HepG2 (cell line): Measurements from ENCODE around the gene CAPN15. TPM values are rescaled to one million over a fixed set of nuclear protein-coding genes. Genes with fewer than 3 reads are reported as not detected.
A peak's percentile ranks its signal among the peaks of the same experiment; 100 is the strongest.

ENCODE experiments used
- ARNT ChIP-seq: fragments of 450-650 bp; IDR thresholded peaks from 2 replicates; pipeline ENCODE4 v1.6.1; 2017
- CENPT ChIP-seq: sonication (generic); formaldehyde crosslinking; IDR thresholded peaks from 2 replicates; pipeline ENCODE4 v1.8.0; 2022; ENCODE audit warnings: low read depth, mild to moderate bottlenecking, moderate library complexity, missing genetic modification reagents
- CREM ChIP-seq, 2 experiments: sonication (generic) in 1 of 2; formaldehyde crosslinking in 1 of 2; IDR thresholded peaks; 2 replicates each; pipeline versions ENCODE4 v1.4.0 to v1.6.1; 2016 to 2020; ENCODE audit warnings: antibody characterized with exemption in 1 of 2, mild to moderate bottlenecking in 1 of 2, missing genetic modification reagents in 1 of 2
- FOXA1 ChIP-seq, 2 experiments: fragments of 450-650 bp in 1 of 2; sonication (generic) in 1 of 2; formaldehyde crosslinking in 1 of 2; IDR thresholded peaks; 2 replicates each; pipeline versions ENCODE4 v1.4.0 to v1.6.1; 2016 to 2020; ENCODE audit warnings: missing genetic modification reagents in 1 of 2
- FOXJ3 ChIP-seq: sonication (generic); formaldehyde crosslinking; IDR thresholded peaks from 2 replicates; pipeline ENCODE4 v1.4.0; 2020; ENCODE audit warnings: missing genetic modification reagents, mild to moderate bottlenecking, borderline replicate concordance
- MED1 ChIP-seq: sonication (generic); formaldehyde crosslinking; IDR thresholded peaks from 2 replicates; pipeline ENCODE4 v1.4.0; 2020; ENCODE audit warnings: missing genetic modification reagents
- NR3C1 ChIP-seq: sonication (generic); formaldehyde crosslinking; IDR thresholded peaks from 2 replicates; pipeline ENCODE4 v1.4.0; 2020; ENCODE audit warnings: missing genetic modification reagents
- SMC3 ChIP-seq: IDR thresholded peaks from 2 replicates; pipeline ENCODE4 v1.6.1; 2011; ENCODE audit warnings: low read length, improper control_type of control experiment
- TOPORS ChIP-seq: sonication (generic); formaldehyde crosslinking; IDR thresholded peaks from 2 replicates; pipeline ENCODE4 v1.8.0; 2023; ENCODE audit warnings: mild to moderate bottlenecking, missing genetic modification reagents
- ZNF383 ChIP-seq: sonication (generic); formaldehyde crosslinking; IDR thresholded peaks from 2 replicates; pipeline ENCODE4 v1.4.0; 2020; ENCODE audit warnings: missing genetic modification reagents, mild to moderate bottlenecking, borderline replicate concordance
- ZNF724P ChIP-seq: sonication (generic); formaldehyde crosslinking; IDR thresholded peaks from 2 replicates; pipeline ENCODE4 v1.8.0; 2022; ENCODE audit warnings: missing genetic modification reagents, borderline replicate concordance
- ZNF761 ChIP-seq: sonication (generic); formaldehyde crosslinking; conservative IDR thresholded peaks from 2 replicates; pipeline ENCODE4 v1.4.0; 2020; ENCODE audit warnings: mild to moderate bottlenecking, missing genetic modification reagents
- ZNF781 ChIP-seq: sonication (generic); formaldehyde crosslinking; IDR thresholded peaks from 2 replicates; pipeline ENCODE4 v1.5.1; 2020; ENCODE audit warnings: borderline replicate concordance, mild to moderate bottlenecking, missing genetic modification reagents; ENCODE audit errors: not compliant biosample characterization
- ZSCAN31 ChIP-seq: sonication (generic); formaldehyde crosslinking; IDR thresholded peaks from 2 replicates; pipeline ENCODE4 v1.5.0; 2020; ENCODE audit warnings: low read depth, mild to moderate bottlenecking, missing genetic modification reagents
- polyA plus RNA-seq, 8 experiments: library from polyadenylated mRNA; depleted of rRNA in 3 of 8; stranded (reverse) in 7 of 8; unstranded in 1 of 8; fragments of >200 nt; fragmentation: Illumina TruSeq in 4 of 8; extraction: Trizol in 4 of 8; gene quantifications; 2 replicates each; pipeline versions ENCODE4 v1.2.1 to v1.2.3, GENCODE V29; 2011 to 2016; ENCODE audit warnings: low read depth in 4 of 8, missing spikeins in 1 of 8, mixed read lengths in 1 of 8; ENCODE audit not compliant: insufficient read depth in 1 of 8
- total RNA-seq, 5 experiments: library from RNA; depleted of rRNA; stranded (reverse); fragments of >200 nt; fragmentation: Illumina TruSeq; extraction: Trizol; gene quantifications; 2 replicates each; pipeline ENCODE4 v1.2.3, GENCODE V29; 2016; ENCODE audit warnings: low read depth in 1 of 5
- TF ChIP-seq, protein P1 (sequence below): sonication (generic); formaldehyde crosslinking; IDR thresholded peaks from 2 replicates; pipeline ENCODE4 v1.4.0; 2020; ENCODE audit warnings: missing genetic modification reagents, mild to moderate bottlenecking, borderline replicate concordance
- TF ChIP-seq, protein P2 (sequence below): sonication (generic); formaldehyde crosslinking; conservative IDR thresholded peaks from 2 replicates; pipeline ENCODE4 v1.4.0; 2020; ENCODE audit warnings: missing genetic modification reagents
- TF ChIP-seq, protein P3 (sequence below): sonication (generic); formaldehyde crosslinking; IDR thresholded peaks from 2 replicates; pipeline ENCODE4 v1.4.0; 2020; ENCODE audit warnings: missing genetic modification reagents, borderline replicate concordance
- TF ChIP-seq, protein P4 (sequence below): sonication (generic); formaldehyde crosslinking; IDR thresholded peaks from 2 replicates; pipeline ENCODE4 v1.5.0; 2020; ENCODE audit warnings: missing genetic modification reagents

CAPN15 gene
- total and polyA plus RNA-seq, 2 of the 13 experiments (the other 11 are each of a cell fraction or from before 2014, with no cell fraction given), result 14.9 to 24.5 TPM

DNA sequence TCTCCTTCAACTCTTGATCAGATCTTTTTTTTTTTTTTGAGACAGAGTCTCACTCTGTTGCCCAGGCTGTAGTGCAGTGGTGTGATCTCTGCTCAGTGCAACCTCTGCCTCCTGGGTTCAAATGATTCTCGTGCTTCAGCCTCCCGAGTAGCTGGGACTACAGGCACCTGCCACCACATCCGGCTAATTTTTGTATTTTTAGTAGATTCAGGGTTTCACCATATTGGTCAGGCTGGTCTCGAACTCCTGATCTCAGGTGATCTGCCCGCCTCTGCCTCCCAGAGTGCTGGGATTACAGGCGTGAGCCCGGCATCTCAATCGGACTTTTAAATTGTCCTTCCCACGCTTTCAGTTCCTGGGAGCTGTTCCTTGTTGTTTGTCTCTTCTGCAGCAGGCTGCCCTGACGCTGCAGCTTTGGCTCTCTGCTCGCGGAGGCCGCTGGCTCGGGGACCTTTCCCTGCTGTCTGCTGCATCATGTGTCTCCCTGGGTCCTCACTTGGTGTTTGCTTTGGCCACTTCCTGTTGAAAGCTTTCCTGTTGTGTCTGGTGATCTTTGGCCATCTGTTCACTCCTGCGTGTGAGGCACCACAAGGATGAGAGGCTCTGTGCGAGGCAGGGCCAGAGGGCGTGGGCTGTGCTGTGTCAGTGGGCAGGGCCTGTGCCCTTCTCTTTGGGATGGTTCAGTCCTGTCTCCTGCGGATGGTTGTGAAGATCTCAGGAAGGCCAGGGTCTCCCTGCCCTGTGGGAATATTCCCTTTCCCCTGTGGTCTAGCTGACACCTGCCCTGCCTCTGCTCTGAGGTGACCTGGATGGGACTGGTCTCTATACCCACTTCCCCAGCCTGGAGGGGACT lies 18.4 kb upstream of the CAPN15 start (continued):
- TF ChIP-seq, protein P1, sequence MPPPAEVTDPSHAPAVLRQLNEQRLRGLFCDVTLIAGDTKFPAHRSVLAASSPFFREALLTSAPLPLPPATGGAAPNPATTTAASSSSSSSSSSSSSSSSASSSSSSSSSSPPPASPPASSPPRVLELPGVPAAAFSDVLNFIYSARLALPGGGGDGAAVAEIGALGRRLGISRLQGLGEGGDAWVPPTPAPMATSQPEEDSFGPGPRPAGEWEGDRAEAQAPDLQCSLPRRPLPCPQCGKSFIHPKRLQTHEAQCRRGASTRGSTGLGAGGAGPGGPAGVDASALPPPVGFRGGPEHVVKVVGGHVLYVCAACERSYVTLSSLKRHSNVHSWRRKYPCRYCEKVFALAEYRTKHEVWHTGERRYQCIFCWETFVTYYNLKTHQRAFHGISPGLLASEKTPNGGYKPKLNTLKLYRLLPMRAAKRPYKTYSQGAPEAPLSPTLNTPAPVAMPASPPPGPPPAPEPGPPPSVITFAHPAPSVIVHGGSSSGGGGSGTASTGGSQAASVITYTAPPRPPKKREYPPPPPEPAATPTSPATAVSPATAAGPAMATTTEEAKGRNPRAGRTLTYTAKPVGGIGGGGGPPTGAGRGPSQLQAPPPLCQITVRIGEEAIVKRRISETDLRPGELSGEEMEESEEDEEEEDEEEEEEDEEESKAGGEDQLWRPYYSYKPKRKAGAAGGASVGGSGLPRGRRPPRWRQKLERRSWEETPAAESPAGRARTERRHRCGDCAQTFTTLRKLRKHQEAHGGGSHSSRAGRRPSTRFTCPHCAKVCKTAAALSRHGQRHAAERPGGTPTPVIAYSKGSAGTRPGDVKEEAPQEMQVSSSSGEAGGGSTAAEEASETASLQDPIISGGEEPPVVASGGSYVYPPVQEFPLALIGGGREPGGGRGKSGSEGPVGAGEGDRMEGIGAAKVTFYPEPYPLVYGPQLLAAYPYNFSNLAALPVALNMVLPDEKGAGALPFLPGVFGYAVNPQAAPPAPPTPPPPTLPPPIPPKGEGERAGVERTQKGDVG, result peak; percentile 90; the same call in 1 of the 2 replicates
- TF ChIP-seq NR3C1 (CRISPR knock-in tag) (no peak), MED1 (CRISPR knock-in tag) (peak; percentile 96), TOPORS (CRISPR knock-in tag) (peak; percentile 85; the same call in 1 of the 2 replicates), SMC3 (0 out of 2 replicates have a peak, but pooled peaks have one; percentile 17), CENPT (CRISPR knock-in tag) (no peak), ARNT (no peak), FOXJ3 (peak; percentile 84), ZNF724P (CRISPR knock-in tag) (no peak; the same call in 1 of the 2 replicates), ZSCAN31 (CRISPR knock-in tag) (peak; percentile 58; the same call in 1 of the 2 replicates), FOXA1 (IDR thresholded peaks at IDR 0.05) (no peak), FOXA1 (CRISPR knock-in tag; IDR thresholded peaks at IDR 0.05) (peak; percentile 94), CREM (IDR thresholded peaks at IDR 0.05) (peak; percentile 70), CREM (CRISPR knock-in tag; IDR thresholded peaks at IDR 0.05) (no peak), ZNF781 (CRISPR knock-in tag) (peak; percentile 57), ZNF383 (CRISPR knock-in tag) (no peak), ZNF761 (0 out of 2 replicates have a peak, but pooled peaks have one; percentile 49)
- TF ChIP-seq, protein P2, sequence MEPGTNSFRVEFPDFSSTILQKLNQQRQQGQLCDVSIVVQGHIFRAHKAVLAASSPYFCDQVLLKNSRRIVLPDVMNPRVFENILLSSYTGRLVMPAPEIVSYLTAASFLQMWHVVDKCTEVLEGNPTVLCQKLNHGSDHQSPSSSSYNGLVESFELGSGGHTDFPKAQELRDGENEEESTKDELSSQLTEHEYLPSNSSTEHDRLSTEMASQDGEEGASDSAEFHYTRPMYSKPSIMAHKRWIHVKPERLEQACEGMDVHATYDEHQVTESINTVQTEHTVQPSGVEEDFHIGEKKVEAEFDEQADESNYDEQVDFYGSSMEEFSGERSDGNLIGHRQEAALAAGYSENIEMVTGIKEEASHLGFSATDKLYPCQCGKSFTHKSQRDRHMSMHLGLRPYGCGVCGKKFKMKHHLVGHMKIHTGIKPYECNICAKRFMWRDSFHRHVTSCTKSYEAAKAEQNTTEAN (CRISPR knock-in tag), result peak; percentile 89
- TF ChIP-seq, protein P3, sequence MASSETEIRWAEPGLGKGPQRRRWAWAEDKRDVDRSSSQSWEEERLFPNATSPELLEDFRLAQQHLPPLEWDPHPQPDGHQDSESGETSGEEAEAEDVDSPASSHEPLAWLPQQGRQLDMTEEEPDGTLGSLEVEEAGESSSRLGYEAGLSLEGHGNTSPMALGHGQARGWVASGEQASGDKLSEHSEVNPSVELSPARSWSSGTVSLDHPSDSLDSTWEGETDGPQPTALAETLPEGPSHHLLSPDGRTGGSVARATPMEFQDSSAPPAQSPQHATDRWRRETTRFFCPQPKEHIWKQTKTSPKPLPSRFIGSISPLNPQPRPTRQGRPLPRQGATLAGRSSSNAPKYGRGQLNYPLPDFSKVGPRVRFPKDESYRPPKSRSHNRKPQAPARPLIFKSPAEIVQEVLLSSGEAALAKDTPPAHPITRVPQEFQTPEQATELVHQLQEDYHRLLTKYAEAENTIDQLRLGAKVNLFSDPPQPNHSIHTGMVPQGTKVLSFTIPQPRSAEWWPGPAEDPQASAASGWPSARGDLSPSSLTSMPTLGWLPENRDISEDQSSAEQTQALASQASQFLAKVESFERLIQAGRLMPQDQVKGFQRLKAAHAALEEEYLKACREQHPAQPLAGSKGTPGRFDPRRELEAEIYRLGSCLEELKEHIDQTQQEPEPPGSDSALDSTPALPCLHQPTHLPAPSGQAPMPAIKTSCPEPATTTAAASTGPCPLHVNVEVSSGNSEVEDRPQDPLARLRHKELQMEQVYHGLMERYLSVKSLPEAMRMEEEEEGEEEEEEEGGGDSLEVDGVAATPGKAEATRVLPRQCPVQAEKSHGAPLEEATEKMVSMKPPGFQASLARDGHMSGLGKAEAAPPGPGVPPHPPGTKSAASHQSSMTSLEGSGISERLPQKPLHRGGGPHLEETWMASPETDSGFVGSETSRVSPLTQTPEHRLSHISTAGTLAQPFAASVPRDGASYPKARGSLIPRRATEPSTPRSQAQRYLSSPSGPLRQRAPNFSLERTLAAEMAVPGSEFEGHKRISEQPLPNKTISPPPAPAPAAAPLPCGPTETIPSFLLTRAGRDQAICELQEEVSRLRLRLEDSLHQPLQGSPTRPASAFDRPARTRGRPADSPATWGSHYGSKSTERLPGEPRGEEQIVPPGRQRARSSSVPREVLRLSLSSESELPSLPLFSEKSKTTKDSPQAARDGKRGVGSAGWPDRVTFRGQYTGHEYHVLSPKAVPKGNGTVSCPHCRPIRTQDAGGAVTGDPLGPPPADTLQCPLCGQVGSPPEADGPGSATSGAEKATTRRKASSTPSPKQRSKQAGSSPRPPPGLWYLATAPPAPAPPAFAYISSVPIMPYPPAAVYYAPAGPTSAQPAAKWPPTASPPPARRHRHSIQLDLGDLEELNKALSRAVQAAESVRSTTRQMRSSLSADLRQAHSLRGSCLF (CRISPR knock-in tag), result no peak
- TF ChIP-seq, protein P4, sequence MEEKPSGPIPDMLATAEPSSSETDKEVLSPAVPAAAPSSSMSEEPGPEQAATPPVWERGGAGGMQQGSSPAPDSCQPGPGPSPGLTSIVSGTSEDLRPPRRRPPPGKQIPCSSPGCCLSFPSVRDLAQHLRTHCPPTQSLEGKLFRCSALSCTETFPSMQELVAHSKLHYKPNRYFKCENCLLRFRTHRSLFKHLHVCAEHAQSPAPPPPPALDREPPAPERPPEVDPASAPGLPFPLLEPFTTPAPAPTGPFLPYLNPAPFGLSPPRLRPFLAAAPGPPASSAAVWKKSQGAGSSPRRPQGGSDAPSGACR (CRISPR knock-in tag), result peak; percentile 98
